Activated CD4-positive, alpha-beta T cell treated with anti-CD3 and anti-CD28 coated beads, Interleukin-2, amount 50 U/mL, for 1 hour (primary cell): ENCODE data around the gene CRPPA.
"Not testable (repeated sequence)": the region's sequence is repeated elsewhere in the genome, so short reads cannot be mapped to it uniquely, and the experiment has no call there.

Experiments
- DNase-seq: peaks from one replicate; pipeline ENCODE4 v3.0.0-alpha.2; 2020

The CRPPA gene

GRCh38 chr7:16396766-16397500 lies 24.4 kb downstream of the CRPPA start:
- DNase-seq = no peak

- no peak for DNase-seq
Measured at GRCh38 chr7:16395121-16395520, 26.2 kb downstream of the CRPPA start.

GRCh38 chr7:16393862-16394422 lies 27.4 kb downstream of the CRPPA start:
- DNase-seq = no peak

GRCh38 chr7:16392990-16393523 lies 28.3 kb downstream of the CRPPA start:
- DNase-seq = no peak

- not testable (repeated sequence) for DNase-seq
Measured at GRCh38 chr7:16383786-16384185, 37.6 kb downstream of the CRPPA start.

- not testable (repeated sequence) for DNase-seq
Measured at GRCh38 chr7:16383103-16383502, 38.2 kb downstream of the CRPPA start.
